ENCODE measurements around the gene PALM. TPM values are rescaled to one million over a fixed set of nuclear protein-coding genes. Genes with fewer than 3 reads are reported as not detected.

The PALM gene
- total RNA-seq, 2 donors from 2014 or later, result 32.9 to 40.8 TPM

DNA sequence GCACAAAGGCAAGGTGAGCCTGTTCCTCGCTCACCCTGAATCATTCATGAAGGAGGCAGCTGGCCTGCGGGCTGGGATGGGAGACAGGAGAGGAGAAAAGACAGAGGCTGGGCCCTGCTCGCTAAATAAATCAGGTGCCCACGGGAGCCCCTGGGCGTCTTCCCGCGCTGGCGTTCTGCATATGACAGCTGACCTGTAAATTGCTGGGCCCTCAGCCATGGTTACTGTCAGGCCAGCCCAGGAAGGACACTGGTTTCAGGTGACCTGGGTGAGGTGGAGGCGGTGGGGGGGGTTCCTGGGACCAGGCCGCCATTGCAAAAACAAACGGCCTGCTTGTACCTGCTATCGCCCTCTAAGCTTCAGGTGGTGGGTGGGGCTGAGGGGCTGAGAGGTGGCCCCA is 85.1 kb downstream of the PALM start:
- WGBS, 2 experiments (ENCODE audit: insufficient coverage in 1 of 2, insufficient read length in 1 of 2), result 94 to 100% methylated on average over 4 to 12 of the region's 12 CpGs

DNA sequence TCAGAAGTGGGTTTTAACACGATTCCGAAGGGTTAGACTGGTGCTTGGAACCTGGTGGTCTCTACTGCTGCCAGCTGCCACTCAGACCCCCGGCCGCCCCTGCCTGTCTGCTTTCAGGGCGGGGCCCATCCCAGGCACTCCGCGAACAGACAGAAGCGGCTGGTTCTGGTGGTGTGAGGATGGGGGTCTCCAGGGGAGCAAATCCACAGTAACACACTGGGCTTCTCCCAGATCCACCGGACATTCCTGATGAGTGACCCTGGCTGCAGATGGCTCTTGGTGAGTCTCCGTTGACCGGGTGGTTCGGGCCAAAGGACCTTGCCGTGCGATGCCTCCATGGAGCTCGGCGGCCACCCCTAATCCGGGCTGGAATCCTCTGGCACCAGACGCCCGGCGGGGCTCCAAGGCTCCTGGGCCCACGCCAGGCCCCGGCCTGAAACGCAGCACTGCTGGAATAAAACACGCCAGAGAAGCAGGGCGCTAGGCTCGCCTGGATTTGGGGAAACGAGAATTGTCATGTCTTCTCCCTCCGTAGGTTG is 86.4 kb downstream of the PALM start:
- no peaks in the 10 kb centered on the region for H3K27me3 ChIP-seq (ENCODE audit: control insufficient read depth, insufficient read depth, low read length, poor library complexity, severe bottlenecking)
- no peak overlapping the region for H3K9ac ChIP-seq (ENCODE audit: extremely low read depth, low read length, poor library complexity, severe bottlenecking)
- 95 to 96% methylated on average over 21 to 28 of the region's 28 CpGs for WGBS, 2 experiments (ENCODE audit: insufficient coverage in 1 of 2, insufficient read length in 1 of 2)
- no peaks in the 10 kb centered on the region for H3K9me3 Mint-ChIP-seq
- peaks cover 4% of the 10 kb centered on the region for H3K4me1 ChIP-seq (ENCODE audit: control insufficient read depth, insufficient read depth, low read length)
- DNase-seq, result peak; percentile 56
- H3K36me3 ChIP-seq (ENCODE audit: control insufficient read depth, insufficient read depth, low read length), result peaks cover 12% of the 10 kb centered on the region
- no peaks in the 10 kb centered on the region for H3K27me3 Mint-ChIP-seq (ENCODE audit: insufficient read depth)
- H3K4me3 Mint-ChIP-seq, result no peak overlapping the region
- H3K27ac Mint-ChIP-seq, result no peak overlapping the region
- no peak overlapping the region for H3K4me3 ChIP-seq (ENCODE audit: low read length)
- TF ChIP-seq, protein P1, sequence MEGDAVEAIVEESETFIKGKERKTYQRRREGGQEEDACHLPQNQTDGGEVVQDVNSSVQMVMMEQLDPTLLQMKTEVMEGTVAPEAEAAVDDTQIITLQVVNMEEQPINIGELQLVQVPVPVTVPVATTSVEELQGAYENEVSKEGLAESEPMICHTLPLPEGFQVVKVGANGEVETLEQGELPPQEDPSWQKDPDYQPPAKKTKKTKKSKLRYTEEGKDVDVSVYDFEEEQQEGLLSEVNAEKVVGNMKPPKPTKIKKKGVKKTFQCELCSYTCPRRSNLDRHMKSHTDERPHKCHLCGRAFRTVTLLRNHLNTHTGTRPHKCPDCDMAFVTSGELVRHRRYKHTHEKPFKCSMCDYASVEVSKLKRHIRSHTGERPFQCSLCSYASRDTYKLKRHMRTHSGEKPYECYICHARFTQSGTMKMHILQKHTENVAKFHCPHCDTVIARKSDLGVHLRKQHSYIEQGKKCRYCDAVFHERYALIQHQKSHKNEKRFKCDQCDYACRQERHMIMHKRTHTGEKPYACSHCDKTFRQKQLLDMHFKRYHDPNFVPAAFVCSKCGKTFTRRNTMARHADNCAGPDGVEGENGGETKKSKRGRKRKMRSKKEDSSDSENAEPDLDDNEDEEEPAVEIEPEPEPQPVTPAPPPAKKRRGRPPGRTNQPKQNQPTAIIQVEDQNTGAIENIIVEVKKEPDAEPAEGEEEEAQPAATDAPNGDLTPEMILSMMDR (conservative IDR thresholded peaks at IDR 0.05), result no peak
- H3K4me1 Mint-ChIP-seq, result peaks cover 15% of the 10 kb centered on the region
- no peak overlapping the region for H3K27ac ChIP-seq (ENCODE audit: low read depth, low read length)
- no peaks in the 10 kb centered on the region for H3K9me3 ChIP-seq (ENCODE audit: control insufficient read depth, low read length)
- H3K36me3 Mint-ChIP-seq (ENCODE audit: low read depth), result peaks cover 17% of the 10 kb centered on the region

More for the DNA sequence above, 85.1 kb downstream of the PALM start:
- Mint-ChIP-seq H3K27me3 (ENCODE audit: insufficient read depth) (no peaks in the 10 kb centered on the region), H3K4me3 (no peak overlapping the region), H3K9me3 (no peaks in the 10 kb centered on the region), H3K4me1 (peaks cover 18% of the 10 kb centered on the region), H3K36me3 (ENCODE audit: low read depth) (peaks cover 3% of the 10 kb centered on the region), H3K27ac (no peak overlapping the region)
- Histone ChIP-seq H3K9me3 (ENCODE audit: control insufficient read depth, low read length) (no peaks in the 10 kb centered on the region), H3K36me3 (ENCODE audit: control insufficient read depth, insufficient read depth, low read length) (no peaks in the 10 kb centered on the region), H3K9ac (ENCODE audit: extremely low read depth, low read length, poor library complexity, severe bottlenecking) (no peak overlapping the region), H3K4me3 (ENCODE audit: low read length) (no peak overlapping the region), H3K27me3 (ENCODE audit: control insufficient read depth, insufficient read depth, low read length, poor library complexity, severe bottlenecking) (no peaks in the 10 kb centered on the region), H3K4me1 (ENCODE audit: control insufficient read depth, insufficient read depth, low read length) (peaks cover 3% of the 10 kb centered on the region), H3K27ac (ENCODE audit: low read depth, low read length) (no peak overlapping the region)
- peak; percentile 55 for DNase-seq
- TF ChIP-seq, protein P1 (conservative IDR thresholded peaks at IDR 0.05), result no peak

DNA sequence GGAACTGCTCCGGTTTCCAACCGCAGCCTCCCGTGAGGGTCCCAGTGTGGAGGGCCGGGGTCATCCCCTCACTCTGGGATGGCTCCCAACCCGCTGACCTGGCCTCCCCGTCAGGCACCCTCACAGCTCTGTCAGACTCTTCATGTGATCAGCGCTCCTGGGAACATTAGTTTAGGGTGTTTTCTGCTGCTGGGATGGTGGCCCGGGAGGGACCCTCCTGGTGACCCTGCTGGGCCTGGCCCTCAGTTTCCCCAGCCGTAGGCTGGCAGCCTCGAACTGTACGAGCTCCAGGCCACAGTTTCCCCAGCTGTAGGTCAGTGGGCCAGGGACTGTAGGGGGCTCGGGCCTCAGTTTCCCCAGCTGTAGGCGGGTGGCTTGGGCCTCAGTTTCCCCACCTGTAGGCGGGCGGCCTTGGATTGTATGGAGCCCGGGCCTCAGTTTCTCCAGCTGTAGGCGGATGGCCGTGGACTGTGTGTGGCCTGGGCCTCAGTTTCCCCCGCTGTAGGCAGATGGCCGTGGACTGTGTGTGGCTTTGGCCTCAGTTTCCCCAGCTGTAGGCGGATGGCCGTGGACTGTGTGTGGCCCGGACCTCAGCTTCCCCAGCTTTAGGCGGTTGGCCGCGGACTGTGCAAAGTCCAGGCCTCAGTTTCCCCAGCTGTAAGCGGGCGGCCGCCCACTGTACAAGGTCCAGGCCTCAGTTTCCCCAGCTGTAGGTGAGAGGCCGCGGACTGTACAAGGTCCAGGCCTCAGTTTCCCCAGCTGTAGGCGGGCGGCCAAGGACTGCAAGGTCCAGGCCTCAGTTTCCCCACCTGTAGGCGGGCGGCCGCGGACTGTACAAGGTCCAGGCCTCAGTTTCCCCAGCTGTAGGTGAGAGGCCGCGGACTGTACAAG is 87.2 kb downstream of the PALM start:
- peaks cover 22% of the 10 kb centered on the region for H3K36me3 Mint-ChIP-seq (ENCODE audit: low read depth)
- H3K36me3 ChIP-seq (ENCODE audit: control insufficient read depth, insufficient read depth, low read length), result peaks cover 20% of the 10 kb centered on the region
- 92 to 97% methylated on average over 30 to 39 of the region's 39 CpGs for WGBS, 2 experiments (ENCODE audit: insufficient coverage in 1 of 2, insufficient read length in 1 of 2)
- peak overlapping the region; percentile 88 for H3K4me3 Mint-ChIP-seq
- H3K4me1 Mint-ChIP-seq, result peaks cover 21% of the 10 kb centered on the region
- no peaks in the 10 kb centered on the region for H3K9me3 ChIP-seq (ENCODE audit: control insufficient read depth, low read length)
- H3K27ac ChIP-seq (ENCODE audit: low read depth, low read length), result no peak overlapping the region
- peaks cover 11% of the 10 kb centered on the region for H3K4me1 ChIP-seq (ENCODE audit: control insufficient read depth, insufficient read depth, low read length)
- no peak for DNase-seq
- peak overlapping the region; percentile 34 for H3K9ac ChIP-seq (ENCODE audit: extremely low read depth, low read length, poor library complexity, severe bottlenecking)
- no peak overlapping the region for H3K4me3 ChIP-seq (ENCODE audit: low read length)
- H3K9me3 Mint-ChIP-seq, result no peaks in the 10 kb centered on the region
- H3K27me3 ChIP-seq (ENCODE audit: control insufficient read depth, insufficient read depth, low read length, poor library complexity, severe bottlenecking), result no peaks in the 10 kb centered on the region
- no peak overlapping the region for H3K27ac Mint-ChIP-seq
- TF ChIP-seq, protein P1 (conservative IDR thresholded peaks at IDR 0.05), result no peak
- H3K27me3 Mint-ChIP-seq (ENCODE audit: insufficient read depth), result no peaks in the 10 kb centered on the region

Data from endodermal cell (in vitro differentiated cells).